Transverse colon (tissue), 4 donors: ENCODE data around the gene GSTO1.

ENCODE experiments used
- CTCF ChIP-seq, 5 experiments: fragments of 200-600 bp in 3 of 5; fragments of 450-650 bp in 2 of 5; sonication (generic) in 3 of 5; IDR thresholded peaks; 1 replicate in 2 of 5; 2 replicates in 3 of 5; pipeline ENCODE4 v1.5.1; 2016 to 2017; ENCODE audit warnings: antibody characterized with exemption in 5 of 5, inconsistent platforms in 3 of 5, mild to moderate bottlenecking in 2 of 5, moderate library complexity in 1 of 5
- EP300 ChIP-seq: sonication (generic); formaldehyde crosslinking; IDR thresholded peaks from one replicate; pipeline ENCODE4 v1.6.1; 2017; ENCODE audit warnings: antibody characterized with exemption, low read depth
- POLR2A ChIP-seq: fragments of 450-650 bp; IDR thresholded peaks from one replicate; pipeline ENCODE4 v1.6.1; 2016; ENCODE audit warnings: antibody characterized with exemption, mild to moderate bottlenecking, moderate library complexity
- POLR2AphosphoS5 ChIP-seq, 3 donors: sonication (generic); formaldehyde crosslinking; IDR thresholded peaks; one replicate each; pipeline ENCODE4 v1.6.1; 2016; ENCODE audit warnings: antibody characterized with exemption in 3 of 3

GRCh38 chr10:104230490-104230889 is 24.2 kb upstream of the GSTO1 start:
- TF ChIP-seq POLR2AphosphoS5 (IDR thresholded peaks at IDR 0.05) (no peak), CTCF (IDR thresholded peaks at IDR 0.05) (no peak), POLR2A (no peak), EP300 (no peak)
